Measurements from ENCODE around the gene CDKL1.
"Not testable (repeated sequence)": the region's sequence is repeated elsewhere in the genome, so short reads cannot be mapped to it uniquely, and the experiment has no call there.

The CDKL1 gene

DNA sequence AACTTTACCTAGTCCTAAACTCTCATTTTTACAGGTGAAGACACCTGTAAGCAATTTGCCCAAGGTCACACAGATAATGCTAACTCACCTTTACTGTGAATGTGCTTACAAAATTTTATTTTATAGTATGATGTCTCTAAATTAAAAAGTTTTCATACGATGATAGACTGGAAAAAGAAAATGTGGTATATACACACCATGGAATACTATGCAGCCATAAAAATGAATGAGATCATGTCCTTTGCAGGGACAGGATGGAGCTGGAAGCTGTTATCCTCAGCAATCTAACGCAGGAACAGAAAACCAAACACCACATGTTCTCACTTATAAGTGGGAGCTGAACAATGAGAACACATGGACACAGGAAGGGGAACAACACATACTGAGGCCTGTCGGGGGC, 40.4 kb downstream of the CDKL1 start:
- not testable (repeated sequence) for DNase-seq

DNA sequence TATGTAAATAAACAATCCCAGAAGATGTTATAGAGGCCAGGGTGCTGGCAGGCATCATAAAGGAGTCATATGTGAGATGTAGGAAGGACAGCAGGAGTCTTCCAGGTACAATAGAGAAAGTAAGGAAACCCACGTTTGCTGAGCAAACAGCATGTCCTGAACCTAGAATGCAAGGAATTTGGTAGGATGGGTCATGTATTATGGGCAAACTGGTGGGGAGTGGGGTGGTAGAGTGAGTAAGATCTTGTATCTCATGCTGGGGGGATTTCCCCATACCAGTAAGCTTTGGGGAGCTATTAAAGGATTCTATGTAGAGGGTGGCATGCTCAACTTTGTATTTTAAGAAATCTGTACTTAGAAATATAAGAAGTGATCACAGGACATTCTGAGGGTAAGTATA, 41.0 kb downstream of the CDKL1 start:
- no peak for DNase-seq

- no peak for DNase-seq
These were observed 42.2 kb downstream of the CDKL1 start for GRCh38 chr14:50354527-50354926.

DNA sequence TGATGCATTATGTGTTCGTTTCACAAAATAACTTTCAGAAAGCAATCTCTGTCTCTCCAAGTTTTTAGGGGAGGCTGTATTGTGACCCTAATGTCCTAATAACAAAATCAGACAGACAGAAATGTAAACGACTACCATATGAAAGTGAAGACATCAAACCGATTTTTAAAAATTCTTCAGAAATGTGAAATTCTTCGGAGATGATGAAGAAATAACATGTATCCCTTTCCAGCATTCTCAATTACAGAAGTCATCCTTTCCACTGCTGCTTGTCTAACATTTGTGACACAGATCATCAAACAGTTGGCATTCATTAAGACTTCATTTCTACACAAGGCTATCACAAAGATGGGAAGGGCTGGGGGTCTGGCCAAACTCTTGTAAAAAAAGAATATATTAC, 43.6 kb downstream of the CDKL1 start:
- no peak for DNase-seq

- DNase-seq: no peak
These were observed 44.1 kb downstream of the CDKL1 start for GRCh38 chr14:50352584-50352983.

- DNase-seq: no peak
These were observed 45.7 kb downstream of the CDKL1 start for GRCh38 chr14:50350975-50351374.

DNA sequence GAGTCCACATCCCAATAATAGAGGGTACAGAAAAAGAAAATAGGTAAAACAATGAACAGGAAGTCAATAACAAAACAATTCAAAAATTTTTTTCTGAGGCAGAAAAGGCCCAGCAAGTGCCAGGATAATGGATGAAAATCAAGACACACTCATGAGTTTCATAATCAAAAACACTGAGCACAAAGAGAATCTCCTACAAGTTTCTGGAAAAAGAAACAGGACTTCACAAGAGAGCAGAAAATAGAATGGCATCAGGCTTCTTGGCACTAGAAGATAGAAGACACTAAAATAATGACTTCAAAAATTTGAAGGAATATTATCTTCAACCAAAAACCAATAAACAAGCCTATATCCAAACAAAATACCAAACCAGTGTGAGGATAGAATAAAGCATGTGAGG, 47.7 kb downstream of the CDKL1 start:
- no peak for DNase-seq

DNA sequence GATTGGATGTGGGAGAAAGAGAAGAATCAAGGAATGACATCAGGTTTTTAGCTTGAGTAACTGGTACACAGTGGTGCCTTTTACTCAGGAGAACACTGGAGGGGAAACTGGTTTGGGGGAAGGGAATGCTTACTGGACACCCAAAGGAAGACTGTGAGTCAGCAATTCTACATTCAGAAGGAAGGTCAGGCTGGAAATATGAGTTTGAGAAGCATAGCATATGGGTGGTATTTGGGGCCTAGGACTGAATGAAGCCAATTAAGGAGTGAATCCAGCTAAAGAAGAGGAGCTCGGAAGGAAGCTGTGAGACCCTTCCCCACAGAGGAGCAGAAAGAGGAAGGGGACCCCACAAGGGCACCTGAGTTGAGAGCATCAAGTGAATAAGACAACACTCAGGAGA, 49.2 kb downstream of the CDKL1 start:
- DNase-seq: no peak

- DNase-seq: no peak
These were observed 50.7 kb downstream of the CDKL1 start for GRCh38 chr14:50345846-50346422.

- DNase-seq: no peak
These were observed 51.7 kb downstream of the CDKL1 start for GRCh38 chr14:50344876-50345563.

GRCh38 chr14:50344116-50344775, 52.4 kb downstream of the CDKL1 start:
- no peak for DNase-seq

DNA sequence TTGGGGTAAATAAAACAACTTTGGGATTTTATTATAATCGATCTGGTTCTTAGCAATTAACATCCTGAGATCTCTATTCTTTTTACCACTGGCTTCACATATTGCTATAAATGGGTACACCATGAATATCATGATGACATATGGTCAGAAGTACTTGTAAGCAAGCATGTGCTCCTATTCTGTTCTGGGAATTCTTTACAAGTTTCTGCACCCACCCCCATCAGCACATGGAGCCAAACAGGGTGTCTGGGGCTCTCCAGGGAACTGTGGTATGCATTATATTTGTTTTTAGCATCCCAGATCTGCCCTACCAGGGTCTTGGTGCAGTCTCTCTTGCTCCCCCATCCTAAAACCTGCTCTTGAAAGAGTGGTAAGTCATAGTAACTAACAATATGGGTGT, 53.2 kb downstream of the CDKL1 start:
- no peak for DNase-seq

GRCh38 chr14:50342221-50343078, 54.2 kb downstream of the CDKL1 start:
- DNase-seq: peak in 5 of 6 experiments; percentile 14 to 52 (median 28)

GRCh38 chr14:50340963-50341362, 55.7 kb downstream of the CDKL1 start:
- no peak for DNase-seq

- DNase-seq: no peak
These were observed 56.6 kb downstream of the CDKL1 start for GRCh38 chr14:50340045-50340444.

- no peak for DNase-seq
These were observed 57.4 kb downstream of the CDKL1 start for GRCh38 chr14:50339178-50339804.

DNA sequence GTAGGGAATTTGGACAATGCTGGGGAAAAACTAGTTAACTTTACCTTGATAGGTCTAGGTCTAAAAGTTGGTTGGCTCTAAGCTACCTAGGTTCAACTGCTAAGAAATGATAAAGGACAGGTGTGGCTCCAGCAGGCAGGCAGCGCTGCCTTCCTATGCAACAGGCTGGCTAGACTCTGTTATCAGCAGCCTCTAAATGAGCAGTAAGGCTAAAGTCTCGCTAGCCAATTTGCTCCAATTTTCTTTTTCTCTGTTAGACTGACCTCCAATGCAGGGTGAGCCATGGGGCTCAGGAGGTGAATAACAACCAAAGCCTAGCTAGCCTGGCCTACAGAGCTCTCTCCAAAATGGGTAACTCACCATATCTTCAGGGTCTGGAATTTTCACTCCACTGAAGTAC, 58.1 kb downstream of the CDKL1 start:
- no peak for DNase-seq

GRCh38 chr14:50335989-50336824, 60.5 kb downstream of the CDKL1 start:
- DNase-seq: no peak

GRCh38 chr14:50335389-50335788, 61.3 kb downstream of the CDKL1 start:
- DNase-seq: no peak

- no peak for DNase-seq
These were observed 62.5 kb downstream of the CDKL1 start for GRCh38 chr14:50334211-50334610.

DNA sequence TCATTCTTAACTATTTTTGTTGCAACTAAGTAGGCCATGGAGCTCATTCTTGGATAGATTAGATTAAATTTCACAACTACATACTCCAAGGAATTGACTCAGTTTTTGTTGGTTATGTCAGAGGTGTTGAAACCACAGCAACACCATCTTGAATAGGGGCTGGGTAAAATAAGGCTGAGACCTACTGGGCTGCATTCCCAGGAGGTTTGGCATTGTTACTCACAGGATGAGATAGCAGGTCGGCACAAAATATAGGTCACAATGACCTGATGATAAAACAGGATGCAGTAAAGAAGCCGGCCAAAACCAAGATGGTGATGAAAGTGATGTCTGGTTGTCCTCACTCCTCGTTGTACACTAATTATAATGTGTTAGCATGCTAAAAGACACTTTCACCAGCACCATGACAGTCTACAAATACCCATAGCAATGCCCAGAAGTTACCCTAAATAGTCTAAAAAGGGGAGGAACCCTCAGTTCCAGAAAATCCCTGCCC, 63.6 kb downstream of the CDKL1 start:
- no peak for DNase-seq

- no peak for DNase-seq
These were observed 65.1 kb downstream of the CDKL1 start for GRCh38 chr14:50331596-50331995.

All from stimulated activated naive CD4-positive, alpha-beta T cell (primary cell).